Measurements from ENCODE around the gene SNW1. TPM values are rescaled to one million over a fixed set of nuclear protein-coding genes. Genes with fewer than 3 reads are reported as not detected.

Gene SNW1
- total and polyA plus RNA-seq, 2 of the 13 experiments (the other 11 are each of a cell fraction or from before 2014, with no cell fraction given), result 23.2 to 65.8 TPM

DNA sequence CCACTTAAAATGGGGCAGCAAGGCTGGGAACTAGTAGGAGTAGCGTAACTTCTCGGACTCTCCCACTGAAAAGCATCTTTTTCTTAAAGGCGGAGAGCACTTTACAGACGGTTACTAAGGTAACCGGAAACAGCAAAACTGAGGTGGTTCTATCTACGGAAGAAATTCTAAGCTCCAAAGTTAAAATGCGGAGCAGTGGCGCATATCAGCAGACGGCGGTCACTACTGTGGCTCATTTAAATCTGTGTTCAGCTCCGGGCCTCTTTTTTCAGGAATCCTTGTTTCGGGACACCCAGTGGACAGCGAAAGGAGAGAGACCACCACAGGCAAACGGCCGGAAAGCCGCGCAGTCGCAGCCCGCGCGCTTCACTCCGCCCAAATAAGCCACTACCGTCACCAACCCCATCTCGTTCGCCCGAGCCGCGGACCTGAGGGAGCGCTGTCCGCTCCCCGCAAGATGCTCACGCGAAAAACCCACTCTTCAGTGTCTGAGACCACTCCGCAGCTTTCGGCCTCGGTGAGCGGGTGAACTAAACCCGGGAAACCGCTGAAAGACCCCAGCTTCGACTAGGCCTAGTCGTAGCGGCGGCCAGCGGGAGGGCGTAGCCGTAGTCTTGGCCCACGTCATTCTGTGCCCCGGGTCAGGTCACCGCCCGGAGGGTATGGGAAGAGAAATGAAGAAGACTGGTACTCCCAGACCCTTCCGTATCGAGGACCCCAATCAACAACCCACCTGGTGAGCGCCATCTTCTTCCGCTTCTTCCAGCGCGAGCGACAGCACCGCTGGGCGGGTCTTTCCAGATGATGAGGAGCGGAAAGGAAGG, at the start of gene SNW1 (continued):
- no peak for TF ChIP-seq ZNF562 (CRISPR knock-in tag; IDR thresholded peaks at IDR 0.05; ENCODE audit: borderline replicate concordance)
- peak; percentile 86 for TF ChIP-seq KDM5A (IDR thresholded peaks at IDR 0.05; ENCODE audit: borderline replicate concordance, low read length)
- TF ChIP-seq ZMYM4 (CRISPR knock-in tag; IDR thresholded peaks at IDR 0.05), result peak; percentile 54
- peak; percentile 76 for TF ChIP-seq HDAC2 (CRISPR knock-in tag; IDR thresholded peaks at IDR 0.05)
- TF ChIP-seq MYC (CRISPR knock-in tag; IDR thresholded peaks at IDR 0.05; ENCODE audit: borderline replicate concordance), result peak; percentile 53; the same call in 1 of the 2 replicates
- TF ChIP-seq EED (CRISPR knock-in tag; IDR thresholded peaks at IDR 0.05), result peak; percentile 27; the same call in 1 of the 2 replicates
- TF ChIP-seq ZBTB38 (CRISPR knock-in tag; IDR thresholded peaks at IDR 0.05), result 0 out of 2 replicates have a peak, but pooled peaks have one; percentile 60
- TF ChIP-seq ZSCAN21 (CRISPR knock-in tag; IDR thresholded peaks at IDR 0.05; ENCODE audit: borderline replicate concordance), result peak; percentile 55; the same call in 1 of the 2 replicates
- no peak for TF ChIP-seq TOPORS (CRISPR knock-in tag; IDR thresholded peaks at IDR 0.05)
- peak; percentile 85 for TF ChIP-seq POLR2AphosphoS5 (IDR thresholded peaks at IDR 0.05; ENCODE audit: low read depth, low read length)
- TF ChIP-seq, protein P1, sequence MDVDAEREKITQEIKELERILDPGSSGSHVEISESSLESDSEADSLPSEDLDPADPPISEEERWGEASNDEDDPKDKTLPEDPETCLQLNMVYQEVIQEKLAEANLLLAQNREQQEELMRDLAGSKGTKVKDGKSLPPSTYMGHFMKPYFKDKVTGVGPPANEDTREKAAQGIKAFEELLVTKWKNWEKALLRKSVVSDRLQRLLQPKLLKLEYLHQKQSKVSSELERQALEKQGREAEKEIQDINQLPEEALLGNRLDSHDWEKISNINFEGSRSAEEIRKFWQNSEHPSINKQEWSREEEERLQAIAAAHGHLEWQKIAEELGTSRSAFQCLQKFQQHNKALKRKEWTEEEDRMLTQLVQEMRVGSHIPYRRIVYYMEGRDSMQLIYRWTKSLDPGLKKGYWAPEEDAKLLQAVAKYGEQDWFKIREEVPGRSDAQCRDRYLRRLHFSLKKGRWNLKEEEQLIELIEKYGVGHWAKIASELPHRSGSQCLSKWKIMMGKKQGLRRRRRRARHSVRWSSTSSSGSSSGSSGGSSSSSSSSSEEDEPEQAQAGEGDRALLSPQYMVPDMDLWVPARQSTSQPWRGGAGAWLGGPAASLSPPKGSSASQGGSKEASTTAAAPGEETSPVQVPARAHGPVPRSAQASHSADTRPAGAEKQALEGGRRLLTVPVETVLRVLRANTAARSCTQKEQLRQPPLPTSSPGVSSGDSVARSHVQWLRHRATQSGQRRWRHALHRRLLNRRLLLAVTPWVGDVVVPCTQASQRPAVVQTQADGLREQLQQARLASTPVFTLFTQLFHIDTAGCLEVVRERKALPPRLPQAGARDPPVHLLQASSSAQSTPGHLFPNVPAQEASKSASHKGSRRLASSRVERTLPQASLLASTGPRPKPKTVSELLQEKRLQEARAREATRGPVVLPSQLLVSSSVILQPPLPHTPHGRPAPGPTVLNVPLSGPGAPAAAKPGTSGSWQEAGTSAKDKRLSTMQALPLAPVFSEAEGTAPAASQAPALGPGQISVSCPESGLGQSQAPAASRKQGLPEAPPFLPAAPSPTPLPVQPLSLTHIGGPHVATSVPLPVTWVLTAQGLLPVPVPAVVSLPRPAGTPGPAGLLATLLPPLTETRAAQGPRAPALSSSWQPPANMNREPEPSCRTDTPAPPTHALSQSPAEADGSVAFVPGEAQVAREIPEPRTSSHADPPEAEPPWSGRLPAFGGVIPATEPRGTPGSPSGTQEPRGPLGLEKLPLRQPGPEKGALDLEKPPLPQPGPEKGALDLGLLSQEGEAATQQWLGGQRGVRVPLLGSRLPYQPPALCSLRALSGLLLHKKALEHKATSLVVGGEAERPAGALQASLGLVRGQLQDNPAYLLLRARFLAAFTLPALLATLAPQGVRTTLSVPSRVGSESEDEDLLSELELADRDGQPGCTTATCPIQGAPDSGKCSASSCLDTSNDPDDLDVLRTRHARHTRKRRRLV (CRISPR knock-in tag; IDR thresholded peaks at IDR 0.05), result 0 out of 2 replicates have a peak, but pooled peaks have one; percentile 73
- TF ChIP-seq AHR (CRISPR knock-in tag; IDR thresholded peaks at IDR 0.05), result peak; percentile 20; the same call in 1 of the 2 replicates
- TF ChIP-seq SALL1 (CRISPR knock-in tag; IDR thresholded peaks at IDR 0.05), result peak; percentile 83
- TF ChIP-seq NCOA2 (CRISPR knock-in tag; IDR thresholded peaks at IDR 0.05), result peak; percentile 36; the same call in 1 of the 2 replicates
- peak; percentile 19 to 80; a peak in 2 of 4 replicates for TF ChIP-seq KLF16 (CRISPR knock-in tag; IDR thresholded peaks at IDR 0.05)
- TF ChIP-seq, protein P2, sequence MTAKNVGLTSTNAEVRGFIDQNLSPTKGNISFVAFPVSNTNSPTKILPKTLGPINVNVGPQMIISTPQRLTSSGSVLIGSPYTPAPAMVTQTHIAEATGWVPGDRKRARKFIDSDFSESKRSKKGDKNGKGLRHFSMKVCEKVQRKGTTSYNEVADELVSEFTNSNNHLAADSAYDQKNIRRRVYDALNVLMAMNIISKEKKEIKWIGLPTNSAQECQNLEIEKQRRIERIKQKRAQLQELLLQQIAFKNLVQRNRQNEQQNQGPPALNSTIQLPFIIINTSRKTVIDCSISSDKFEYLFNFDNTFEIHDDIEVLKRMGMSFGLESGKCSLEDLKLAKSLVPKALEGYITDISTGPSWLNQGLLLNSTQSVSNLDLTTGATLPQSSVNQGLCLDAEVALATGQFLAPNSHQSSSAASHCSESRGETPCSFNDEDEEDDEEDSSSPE (CRISPR knock-in tag; IDR thresholded peaks at IDR 0.05), result 0 out of 2 replicates have a peak, but pooled peaks have one; percentile 21
- no peak for TF ChIP-seq ZKSCAN5 (CRISPR knock-in tag; IDR thresholded peaks at IDR 0.05)
- TF ChIP-seq DMAP1 (CRISPR knock-in tag; IDR thresholded peaks at IDR 0.05), result peak; percentile 92
- peak; percentile 58; the same call in 1 of the 2 replicates for TF ChIP-seq TSC22D2 (CRISPR knock-in tag; IDR thresholded peaks at IDR 0.05; ENCODE audit: borderline replicate concordance)
- TF ChIP-seq, protein P3, sequence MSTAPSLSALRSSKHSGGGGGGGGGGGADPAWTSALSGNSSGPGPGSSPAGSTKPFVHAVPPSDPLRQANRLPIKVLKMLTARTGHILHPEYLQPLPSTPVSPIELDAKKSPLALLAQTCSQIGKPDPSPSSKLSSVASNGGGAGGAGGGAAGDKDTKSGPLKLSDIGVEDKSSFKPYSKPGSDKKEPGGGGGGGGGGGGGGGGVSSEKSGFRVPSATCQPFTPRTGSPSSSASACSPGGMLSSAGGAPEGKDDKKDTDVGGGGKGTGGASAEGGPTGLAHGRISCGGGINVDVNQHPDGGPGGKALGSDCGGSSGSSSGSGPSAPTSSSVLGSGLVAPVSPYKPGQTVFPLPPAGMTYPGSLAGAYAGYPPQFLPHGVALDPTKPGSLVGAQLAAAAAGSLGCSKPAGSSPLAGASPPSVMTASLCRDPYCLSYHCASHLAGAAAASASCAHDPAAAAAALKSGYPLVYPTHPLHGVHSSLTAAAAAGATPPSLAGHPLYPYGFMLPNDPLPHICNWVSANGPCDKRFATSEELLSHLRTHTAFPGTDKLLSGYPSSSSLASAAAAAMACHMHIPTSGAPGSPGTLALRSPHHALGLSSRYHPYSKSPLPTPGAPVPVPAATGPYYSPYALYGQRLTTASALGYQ (CRISPR knock-in tag; IDR thresholded peaks at IDR 0.05), result no peak
- TF ChIP-seq KDM2A (CRISPR knock-in tag; IDR thresholded peaks at IDR 0.05; ENCODE audit: borderline replicate concordance, low read depth), result peak; percentile 81
- peak; percentile 93 for TF ChIP-seq YY1 (IDR thresholded peaks at IDR 0.05; ENCODE audit: insufficient read depth, insufficient replicate concordance, low read depth, low read length)
